Stimulated activated CD8-positive, alpha-beta memory T cell treated with anti-CD3 and anti-CD28 coated beads, Interleukin-15, amount 100 ng/mL, for 24 hours (primary cell): Measurements from ENCODE around the gene GALNTL6.

Source experiments
- DNase-seq: peaks from one replicate; pipeline ENCODE4 v3.0.0-alpha.2; 2020; ENCODE audit warnings: low read depth

The GALNTL6 gene

GRCh38 chr4:172813359-172813923, 1000.2 kb downstream of the GALNTL6 start:
- DNase-seq = no peak

DNA sequence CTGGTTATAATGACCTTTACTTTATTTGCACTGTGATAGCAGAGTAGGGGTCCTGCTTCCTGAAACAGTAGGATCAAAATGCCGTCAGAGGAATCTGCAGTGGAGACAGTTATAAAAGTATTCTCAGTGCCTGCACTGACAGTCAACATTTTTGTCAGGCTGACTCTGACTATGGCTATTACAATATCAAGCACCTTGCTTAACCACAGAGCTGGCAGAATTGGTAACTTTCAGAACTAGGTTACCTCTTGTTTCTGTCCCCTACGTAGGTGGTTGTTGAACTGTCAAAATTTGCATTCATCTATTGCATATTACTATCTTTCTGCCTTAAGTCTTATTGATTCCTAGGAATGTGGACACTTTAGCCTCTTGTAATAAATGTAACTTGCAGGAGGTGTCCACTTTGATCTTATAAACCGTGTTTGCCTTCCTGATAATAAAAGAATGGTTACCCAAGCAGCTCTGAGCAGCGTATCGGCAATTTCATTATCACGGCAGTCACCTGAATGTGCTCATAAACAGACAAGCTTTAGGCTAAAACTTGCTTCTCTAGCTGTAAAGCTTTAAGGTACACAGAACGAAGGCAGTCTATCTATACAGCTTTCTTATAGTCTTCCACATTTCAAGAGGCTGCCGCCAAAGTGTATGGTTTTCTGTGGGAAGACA, 1002.4 kb downstream of the GALNTL6 start:
- DNase-seq = no peak

- DNase-seq = no peak
Measured at GRCh38 chr4:172818901-172819300, 1005.7 kb downstream of the GALNTL6 start.

- DNase-seq = no peak
Measured at GRCh38 chr4:172819353-172819752, 1006.1 kb downstream of the GALNTL6 start.

DNA sequence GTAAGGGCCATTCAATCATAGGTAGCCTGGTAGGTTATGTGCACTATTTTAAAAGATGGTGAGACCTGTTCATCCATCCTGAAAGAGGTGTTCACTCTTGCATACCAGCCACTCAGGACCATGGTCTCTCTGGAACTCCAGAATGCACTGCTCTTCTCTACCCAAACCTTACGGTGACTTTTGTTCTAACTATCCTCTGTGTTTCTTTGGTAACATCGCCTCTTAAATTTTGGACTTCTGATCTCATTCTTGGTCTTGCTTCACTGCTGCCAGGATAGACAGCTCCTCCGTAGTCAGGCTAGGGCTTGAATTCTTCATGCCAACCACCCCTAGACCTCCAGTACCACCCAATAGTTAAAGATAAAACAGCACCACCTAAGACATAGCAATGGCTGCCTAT, 1009.1 kb downstream of the GALNTL6 start:
- no peak for DNase-seq

DNA sequence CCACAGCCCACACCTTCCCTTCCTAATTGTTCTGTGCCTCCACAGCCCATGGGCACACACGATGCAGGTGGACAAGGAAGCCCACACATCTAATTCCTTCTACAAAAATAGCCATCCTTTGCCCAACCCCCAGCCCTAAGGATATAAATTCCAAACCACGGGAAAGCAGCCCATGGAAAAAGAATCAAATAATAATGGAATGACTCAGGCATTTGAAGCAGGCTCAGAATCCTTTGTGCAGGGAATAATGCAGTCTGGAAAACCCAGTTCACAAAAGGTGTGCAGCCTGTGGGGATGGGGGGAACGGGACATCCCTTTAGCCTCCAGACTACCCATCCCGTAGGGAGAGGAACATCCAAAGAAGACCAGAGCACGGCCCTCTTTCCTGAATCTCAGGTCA, 1013.1 kb downstream of the GALNTL6 start:
- no peak for DNase-seq

- no peak for DNase-seq
Measured at GRCh38 chr4:172826861-172827260, 1013.7 kb downstream of the GALNTL6 start.

- DNase-seq = no peak
Measured at GRCh38 chr4:172830295-172830764, 1017.1 kb downstream of the GALNTL6 start.

DNA sequence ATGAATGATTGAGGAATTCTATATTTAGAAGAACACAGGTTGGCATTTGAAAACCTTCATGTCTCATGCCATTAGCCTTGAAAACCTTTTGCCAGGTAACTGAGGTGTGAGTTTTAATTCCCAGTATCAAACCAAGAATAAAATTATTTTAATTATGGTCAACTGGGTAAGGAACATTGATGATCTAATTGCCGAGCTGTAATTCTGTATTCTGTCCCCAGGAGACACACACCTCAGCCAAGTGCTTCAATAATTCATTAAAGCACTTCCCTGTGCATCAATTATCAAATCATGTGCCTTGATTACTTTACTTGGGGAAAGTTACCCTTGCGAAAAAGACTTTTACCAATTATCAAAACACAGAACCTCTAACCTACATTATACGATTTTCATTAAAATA, 1023.5 kb downstream of the GALNTL6 start:
- DNase-seq = no peak

- DNase-seq = no peak
Measured at GRCh38 chr4:172838111-172838510, 1024.9 kb downstream of the GALNTL6 start.

DNA sequence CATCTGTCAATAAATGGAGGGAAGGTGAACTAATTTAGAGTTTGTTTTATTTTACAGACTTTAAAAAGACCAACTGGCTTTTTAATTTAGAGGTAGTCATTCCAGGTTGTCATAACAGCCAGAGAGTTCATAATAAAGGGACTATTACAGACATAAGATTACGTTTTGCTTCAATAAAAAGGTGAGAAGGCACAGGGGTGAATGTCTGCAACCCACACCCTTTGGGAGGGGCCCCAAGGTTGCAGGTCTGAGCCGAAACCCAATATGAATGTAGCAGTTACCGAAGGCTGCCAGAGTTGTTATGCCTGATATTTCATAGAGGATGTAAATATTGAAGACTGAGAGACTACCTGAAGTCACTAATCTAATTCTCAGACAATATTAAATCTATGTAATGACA, 1025.7 kb downstream of the GALNTL6 start:
- no peak for DNase-seq

GRCh38 chr4:172842779-172843178, 1029.6 kb downstream of the GALNTL6 start:
- DNase-seq = no peak

DNA sequence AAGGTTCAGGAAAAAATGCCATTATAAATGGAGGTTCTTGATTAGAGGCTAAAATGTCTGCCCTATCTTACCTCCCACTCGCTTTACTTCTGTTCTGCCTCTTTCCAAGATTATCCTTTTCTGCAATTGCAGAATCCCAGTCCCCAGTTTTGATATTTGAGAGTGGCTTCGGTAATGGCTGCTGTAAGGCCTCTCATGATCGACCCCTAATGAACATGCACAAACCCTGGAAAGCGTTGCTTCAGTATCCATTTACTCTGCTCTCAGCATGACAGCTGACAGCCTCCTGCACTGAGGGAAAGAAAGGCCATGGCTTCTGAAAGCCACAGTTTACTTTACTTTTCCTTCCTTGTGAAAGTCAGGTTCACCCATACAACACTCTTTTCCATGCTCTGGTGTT, 1030.0 kb downstream of the GALNTL6 start:
- DNase-seq = no peak

GRCh38 chr4:172844556-172844955, 1031.4 kb downstream of the GALNTL6 start:
- DNase-seq = no peak

DNA sequence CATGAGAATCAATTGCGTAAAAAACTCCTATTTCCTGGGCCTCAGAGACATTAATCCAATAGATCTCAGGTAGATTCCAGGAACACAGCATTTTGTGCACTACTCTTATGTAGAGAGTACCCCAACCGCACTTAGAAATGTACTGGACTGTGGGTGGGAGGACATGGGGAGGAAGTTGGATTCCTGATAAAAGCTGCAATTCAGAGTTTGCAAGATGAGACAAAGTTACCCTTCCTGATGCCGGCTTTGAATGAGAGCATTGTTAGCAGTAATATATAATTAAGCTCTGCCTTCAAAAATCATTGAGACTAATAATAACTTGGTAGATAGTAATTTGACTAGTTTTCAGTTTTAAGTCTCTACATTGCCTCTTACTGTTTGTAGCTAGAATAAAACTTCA, 1032.1 kb downstream of the GALNTL6 start:
- DNase-seq = no peak

- no peak for DNase-seq
Measured at GRCh38 chr4:172850838-172851237, 1037.6 kb downstream of the GALNTL6 start.

GRCh38 chr4:172851534-172851933, 1038.3 kb downstream of the GALNTL6 start:
- no peak for DNase-seq

DNA sequence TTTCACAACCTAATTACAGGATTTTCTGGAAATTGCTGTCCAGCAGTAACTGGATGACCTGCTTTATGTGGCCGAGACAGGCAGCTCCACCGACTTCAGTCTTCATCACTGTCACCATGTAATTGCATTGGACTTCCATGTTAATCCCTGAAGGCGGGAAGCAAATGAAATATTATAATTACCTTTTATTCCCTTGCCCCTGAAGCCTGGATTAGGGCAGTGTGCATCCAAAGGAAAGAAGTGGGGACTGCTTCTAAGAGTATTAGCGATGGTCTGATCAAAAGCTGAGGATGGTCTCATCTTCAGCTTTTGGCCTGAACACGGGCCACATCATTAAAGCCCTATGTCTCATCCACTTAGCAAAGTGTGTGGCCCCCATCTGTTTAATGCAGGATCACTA, 1043.8 kb downstream of the GALNTL6 start:
- no peak for DNase-seq

- no peak for DNase-seq
Measured at GRCh38 chr4:172858731-172859230, 1045.6 kb downstream of the GALNTL6 start.

GRCh38 chr4:172865103-172865502, 1051.9 kb downstream of the GALNTL6 start:
- DNase-seq = no peak

GRCh38 chr4:172865531-172866127, 1052.4 kb downstream of the GALNTL6 start:
- DNase-seq = no peak

GRCh38 chr4:172866421-172866820, 1053.2 kb downstream of the GALNTL6 start:
- DNase-seq = no peak

GRCh38 chr4:172867835-172868234, 1054.6 kb downstream of the GALNTL6 start:
- DNase-seq = no peak
